Colonic mucosa (tissue), 4 donors: Measurements from ENCODE around the gene MATN4. TPM values are rescaled to one million over a fixed set of nuclear protein-coding genes. Genes with fewer than 3 reads are reported as not detected.

Experiments
- DNase-seq: peaks from one replicate; pipeline ENCODE4 v3.0.0-alpha.2; 2020
- H3K27ac ChIP-seq: fragments of 200-600 bp; one replicate; pipeline ENCODE4 v1.8.0; 2021
- H3K27me3 ChIP-seq: fragments of 200-600 bp; one replicate; pipeline ENCODE4 v1.8.0; 2021
- H3K36me3 ChIP-seq: fragments of 200-600 bp; one replicate; pipeline ENCODE4 v1.8.0; 2021
- H3K4me1 ChIP-seq: fragments of 200-600 bp; one replicate; pipeline ENCODE4 v1.8.0; 2021; ENCODE audit warnings: mild to moderate bottlenecking
- H3K4me3 ChIP-seq: fragments of 200-600 bp; one replicate; pipeline ENCODE4 v1.8.0; 2021
- H3K9ac ChIP-seq, 2 donors: one replicate each; pipeline ENCODE4 v1.7.0; 2013; ENCODE audit warnings: control low read depth in 2 of 2, low read depth in 2 of 2, low read length in 2 of 2
- H3K9me3 ChIP-seq: fragments of 200-600 bp; one replicate; pipeline ENCODE4 v1.8.0; 2021
- CTCF ChIP-seq: fragments of 200-600 bp; IDR thresholded peaks from one replicate; pipeline ENCODE4 v1.8.0; 2022; ENCODE audit warnings: antibody characterized with exemption, mild to moderate bottlenecking
- intact Hi-C: fragments of 100-400 bp; cut with DNase I; formaldehyde crosslinking; loops from one replicate; pipeline ENCODE4 v1.14.1; 2022
- total RNA-seq, 2 donors: library from RNA; stranded (reverse); fragmentation: NEBNext Ultra II Directional in 1 of 2; extraction: Animal tissue kit (Norgen Biotek cat#: 25700) in 1 of 2; gene quantifications; one replicate each; pipeline ENCODE4 v1.2.1, GENCODE V29; 2021
- donor health status: healthy.
- donor health status: DM: no; HTN: no; CAD: no.
- donor health status: DM: no; HTN: no; CAD: no.

MATN4 gene
- total RNA-seq, 2 donors from 2014 or later = 0.47 TPM; not detected in 1

GRCh38 chr20:45257711-45258110 is 50.4 kb downstream of the MATN4 start:
- no peaks in the 10 kb centered on the region for H3K27me3 ChIP-seq
- intact Hi-C loops = no loop called here

GRCh38 chr20:45257161-45257560 is 50.9 kb downstream of the MATN4 start:
- Histone ChIP-seq H3K4me1 (peaks cover 6% of the 10 kb centered on the region), H3K9me3 (no peaks in the 10 kb centered on the region), H3K27me3 (no peaks in the 10 kb centered on the region), H3K4me3 (no peak overlapping the region), H3K36me3 (no peaks in the 10 kb centered on the region), H3K27ac (no peak overlapping the region), H3K9ac (no peak overlapping the region)
- intact Hi-C loops = no loop called here
- TF ChIP-seq CTCF = no peak
- DNase-seq = no peak

More at GRCh38 chr20:45257711-45258110, 50.4 kb downstream of the MATN4 start:
- H3K36me3 ChIP-seq = no peaks in the 10 kb centered on the region
- H3K4me1 ChIP-seq = peaks cover 6% of the 10 kb centered on the region
- no peak overlapping the region for H3K4me3 ChIP-seq
- H3K9ac ChIP-seq = no peak overlapping the region
- H3K27ac ChIP-seq = no peak overlapping the region
- no peaks in the 10 kb centered on the region for H3K9me3 ChIP-seq
- no peak for TF ChIP-seq CTCF
- DNase-seq = no peak

- Histone ChIP-seq H3K9ac (peak within 1 kb of the TSS in 1 of 2 donors; percentile 48), H3K36me3 (no peaks in the 10 kb centered on the region), H3K27ac (peak within 1 kb of the TSS; percentile 59), H3K27me3 (no peaks in the 10 kb centered on the region), H3K4me1 (peaks cover 6% of the 10 kb centered on the region), H3K9me3 (no peaks in the 10 kb centered on the region), H3K4me3 (no peak within 1 kb of the TSS)
- peak; percentile 80 for DNase-seq
- intact Hi-C loops = no loop called here
- no peak for TF ChIP-seq CTCF
Measured at GRCh38 chr20:45254383-45255262, 53.5 kb downstream of the MATN4 start, which contains the start of gene SLPI. TSS of gene SLPI (minus strand) at chr20:45254564. CDS start at chr20:45254543, 21 bp downstream.

GRCh38 chr20:45253261-45253660 is 54.8 kb downstream of the MATN4 start:
- no peak overlapping the region for H3K9ac ChIP-seq
- TF ChIP-seq CTCF = no peak
- H3K9me3 ChIP-seq = no peaks in the 10 kb centered on the region
- H3K27ac ChIP-seq = no peak overlapping the region
- H3K27me3 ChIP-seq = no peaks in the 10 kb centered on the region
- no peaks in the 10 kb centered on the region for H3K36me3 ChIP-seq
- H3K4me1 ChIP-seq = peaks cover 6% of the 10 kb centered on the region
- intact Hi-C loops = no loop called here
- DNase-seq = no peak
- H3K4me3 ChIP-seq = no peak overlapping the region

- Histone ChIP-seq H3K4me1 (peaks cover 6% of the 10 kb centered on the region), H3K36me3 (no peaks in the 10 kb centered on the region), H3K4me3 (no peak overlapping the region), H3K9me3 (no peaks in the 10 kb centered on the region), H3K9ac (no peak overlapping the region), H3K27me3 (no peaks in the 10 kb centered on the region), H3K27ac (no peak overlapping the region)
- TF ChIP-seq CTCF = no peak
- intact Hi-C loops = no loop called here
- DNase-seq = no peak
Measured at GRCh38 chr20:45251884-45252560, 56.1 kb downstream of the MATN4 start.
